CD4-positive, alpha-beta memory T cell (primary cell): ENCODE data around the gene IZUMO2. TPM values are rescaled to one million over a fixed set of nuclear protein-coding genes. Genes with fewer than 3 reads are reported as not detected.

Experiments used
- polyA plus RNA-seq, 2 donors: library from polyadenylated mRNA; unstranded; fragments of 300-500 nt; fragmentation: Illumina TruSeq; gene quantifications; one replicate each; pipeline ENCODE4 v1.2.3, GENCODE V29; 2021
- total RNA-seq, 2 experiments: library from RNA; stranded (reverse); gene quantifications; one replicate each; pipeline ENCODE4 v1.2.3, GENCODE V29; 2021

Gene IZUMO2
- total and polyA plus RNA-seq, 4 experiments from 2014 or later = not detected

Other genes starting within 250 kb of the IZUMO2 start
- 1 to 10 TPM; 7.9 to 8.3 TPM for gene ATF5, start 234.1 kb downstream of the IZUMO2 start, total RNA-seq
- gene ATF5, start 234.1 kb downstream of the IZUMO2 start, polyA plus RNA-seq = 1 to 10 TPM; 1.8 to 2.3 TPM
- 10 to 100 TPM; 65.2 to 68.2 TPM for gene NUP62, start 233.8 kb downstream of the IZUMO2 start, total RNA-seq
- 10 to 100 TPM; 43.3 to 71.0 TPM for gene NUP62, start 233.8 kb downstream of the IZUMO2 start, polyA plus RNA-seq
- not detected for gene SIGLEC11, start 202.1 kb downstream of the IZUMO2 start, total RNA-seq
- gene SIGLEC11, start 202.1 kb downstream of the IZUMO2 start, polyA plus RNA-seq = not detected
- 100 to 1,000 TPM; 109 to 114 TPM for gene VRK3, start 137.9 kb downstream of the IZUMO2 start, total RNA-seq
- 100 to 1,000 TPM in 1 of 2 donors, 10 to 100 TPM in 1; 85.8 to 106 TPM for gene VRK3, start 137.9 kb downstream of the IZUMO2 start, polyA plus RNA-seq
- 1 to 10 TPM; 8.8 to 9.0 TPM for gene ZNF473, start 137.3 kb downstream of the IZUMO2 start, total RNA-seq
- gene ZNF473, start 137.3 kb downstream of the IZUMO2 start, polyA plus RNA-seq = 1 to 10 TPM; 2.0 to 5.1 TPM
- not detected for gene MYH14, start 40.3 kb upstream of the IZUMO2 start, total RNA-seq
- not detected for gene MYH14, start 40.3 kb upstream of the IZUMO2 start, polyA plus RNA-seq
- gene KCNC3, start 166.1 kb upstream of the IZUMO2 start, total RNA-seq = 1 to 10 TPM; 1.6 to 1.7 TPM
- gene KCNC3, start 166.1 kb upstream of the IZUMO2 start, polyA plus RNA-seq = not detected
- gene NAPSA, start 202.4 kb upstream of the IZUMO2 start, total RNA-seq = 1 to 10 TPM; 4.8 to 6.6 TPM
- gene NAPSA, start 202.4 kb upstream of the IZUMO2 start, polyA plus RNA-seq = under 1 TPM; 0.57 to 0.61 TPM
- gene NR1H2, start 213.2 kb upstream of the IZUMO2 start, total RNA-seq = 100 to 1,000 TPM; 103 to 109 TPM
- 10 to 100 TPM; 86.9 to 88.0 TPM for gene NR1H2, start 213.2 kb upstream of the IZUMO2 start, polyA plus RNA-seq
- 10 to 100 TPM; 40.4 to 41.1 TPM for gene POLD1, start 221.1 kb upstream of the IZUMO2 start, total RNA-seq
- gene POLD1, start 221.1 kb upstream of the IZUMO2 start, polyA plus RNA-seq = 10 to 100 TPM; 29.3 to 30.7 TPM